NCI-H345 (cell line): ENCODE data around the gene SLC44A4.
"Not testable (repeated sequence)": the region's sequence is repeated elsewhere in the genome, so short reads cannot be mapped to it uniquely, and the experiment has no call there.

ENCODE experiments used
- DNase-seq: peaks from one replicate; lab custom pipeline; 2025; lab: John Stamatoyannopoulos, UW

The SLC44A4 gene

GRCh38 chr6:31879901-31880300 is 1.1 kb upstream of the SLC44A4 start:
- no peak for DNase-seq

- DNase-seq: no peak
Measured at GRCh38 chr6:31879143-31879542, 346 bp upstream of the SLC44A4 start.

- no peak for DNase-seq
Measured at GRCh38 chr6:31878222-31878621, 575 bp downstream of the SLC44A4 start.

- DNase-seq: no peak
Measured at GRCh38 chr6:31877651-31878161, 1.1 kb downstream of the SLC44A4 start.

- DNase-seq: no peak
Measured at GRCh38 chr6:31877125-31877650, 1.6 kb downstream of the SLC44A4 start.

- no peak for DNase-seq
Measured at GRCh38 chr6:31876357-31876756, 2.4 kb downstream of the SLC44A4 start.

- no peak for DNase-seq
Measured at GRCh38 chr6:31875877-31876276, 2.9 kb downstream of the SLC44A4 start.

GRCh38 chr6:31874836-31875572 is 3.8 kb downstream of the SLC44A4 start:
- DNase-seq: no peak

GRCh38 chr6:31874084-31874670 is 4.6 kb downstream of the SLC44A4 start:
- DNase-seq: no peak

GRCh38 chr6:31871046-31871659 is 7.6 kb downstream of the SLC44A4 start:
- DNase-seq: no peak

- DNase-seq: no peak
Measured at GRCh38 chr6:31870385-31870921, 8.3 kb downstream of the SLC44A4 start.

GRCh38 chr6:31869343-31869742 is 9.5 kb downstream of the SLC44A4 start:
- DNase-seq: no peak

- DNase-seq: not testable (repeated sequence)
Measured at GRCh38 chr6:31868658-31868971, 10.2 kb downstream of the SLC44A4 start.

GRCh38 chr6:31865205-31866118 is 13.3 kb downstream of the SLC44A4 start:
- no peak for DNase-seq

GRCh38 chr6:31864818-31865204 is 14.0 kb downstream of the SLC44A4 start:
- no peak for DNase-seq

- not testable (repeated sequence) for DNase-seq
Measured at GRCh38 chr6:31864123-31864562, 14.7 kb downstream of the SLC44A4 start.

- peak; percentile 100 for DNase-seq
Measured at GRCh38 chr6:31862344-31863235, 16.2 kb downstream of the SLC44A4 start, which contains the start of gene NEU1. TSS of gene NEU1 (minus strand) at chr6:31862821. CDS start at chr6:31862776, 45 bp downstream.

GRCh38 chr6:31861919-31862343 is 16.9 kb downstream of the SLC44A4 start:
- no peak for DNase-seq

GRCh38 chr6:31861150-31861549 is 17.6 kb downstream of the SLC44A4 start:
- no peak for DNase-seq

GRCh38 chr6:31860349-31860748 is 18.4 kb downstream of the SLC44A4 start:
- no peak for DNase-seq
